KMS-11 (cell line): ENCODE results near the gene TMEM208.

ENCODE experiments used
- H2AFZ ChIP-seq: fragments of 200-600 bp; sonication (generic); 2 replicates; pipeline ENCODE4 v1.6.1; 2016; ENCODE audit warnings: antibody characterized with exemption, mixed run types, low read depth
- H3K27ac ChIP-seq: fragments of 200-600 bp; sonication (generic); 2 replicates; pipeline ENCODE4 v1.6.1; 2016; ENCODE audit warnings: mild to moderate bottlenecking, mixed run types
- H3K27me3 ChIP-seq: fragments of 200-600 bp; sonication (generic); 2 replicates; pipeline ENCODE4 v1.6.1; 2017; ENCODE audit warnings: mild to moderate bottlenecking, low read depth, mixed run types, moderate library complexity; ENCODE audit not compliant: insufficient read depth
- H3K36me3 ChIP-seq: fragments of 200-600 bp; sonication (generic); 2 replicates; pipeline ENCODE4 v1.6.1; 2017; ENCODE audit warnings: mild to moderate bottlenecking, mixed run types; ENCODE audit not compliant: insufficient read depth
- H3K4me1 ChIP-seq: fragments of 200-600 bp; sonication (generic); 2 replicates; pipeline ENCODE4 v1.6.1; 2016; ENCODE audit warnings: mild to moderate bottlenecking, low read depth, mixed run types; ENCODE audit not compliant: poor library complexity, severe bottlenecking
- H3K4me2 ChIP-seq: fragments of 200-600 bp; sonication (generic); 2 replicates; pipeline ENCODE4 v1.7.0; 2016; ENCODE audit warnings: mild to moderate bottlenecking, mixed run types
- H3K4me3 ChIP-seq: fragments of 200-600 bp; sonication (generic); IDR thresholded peaks from 2 replicates; pipeline ENCODE4 v1.6.1; 2017; ENCODE audit warnings: low read depth, low read length, mixed read lengths; ENCODE audit not compliant: insufficient read depth
- H3K79me2 ChIP-seq: fragments of 200-600 bp; sonication (generic); 2 replicates; pipeline ENCODE4 v1.6.1; 2016; ENCODE audit warnings: low read depth, mixed run types; ENCODE audit not compliant: insufficient read depth
- H3K9ac ChIP-seq: fragments of 200-600 bp; sonication (generic); 2 replicates; pipeline ENCODE4 v1.6.1; 2016; ENCODE audit warnings: mild to moderate bottlenecking, mixed run types
- H4K20me1 ChIP-seq: fragments of 200-600 bp; sonication (generic); 2 replicates; pipeline ENCODE4 v1.6.1; 2016; ENCODE audit warnings: mild to moderate bottlenecking, mixed run types; ENCODE audit not compliant: insufficient read depth
- CTCF ChIP-seq: fragments of 200-600 bp; sonication (generic); conservative IDR thresholded peaks from 2 replicates; pipeline ENCODE4 v1.6.1; 2017; ENCODE audit warnings: low read depth, mild to moderate bottlenecking, antibody characterized with exemption, low read length, moderate library complexity, mixed read lengths

The TMEM208 gene

GRCh38 chr16:67269766-67270165 lies 42.8 kb downstream of the TMEM208 start:
- Histone ChIP-seq H3K4me3 (no peak overlapping the region), H3K79me2 (no peaks in the 10 kb centered on the region), H3K27ac (no peak overlapping the region), H3K4me2 (no peak overlapping the region), H3K4me1 (no peaks in the 10 kb centered on the region), H3K27me3 (no peaks in the 10 kb centered on the region), H4K20me1 (no peaks in the 10 kb centered on the region), H3K36me3 (no peaks in the 10 kb centered on the region), H3K9ac (no peak overlapping the region), H2AFZ (no peak overlapping the region)
- TF ChIP-seq CTCF: no peak

GRCh38 chr16:67270931-67271338 lies 44.0 kb downstream of the TMEM208 start:
- H3K36me3 ChIP-seq: no peaks in the 10 kb centered on the region

GRCh38 chr16:67271446-67271845 lies 44.5 kb downstream of the TMEM208 start:
- Histone ChIP-seq H3K9ac (no peak overlapping the region), H3K27ac (no peak overlapping the region), H4K20me1 (no peaks in the 10 kb centered on the region)

More at GRCh38 chr16:67270931-67271338, 44.0 kb downstream of the TMEM208 start:
- Histone ChIP-seq H3K79me2 (0 out of 2 replicates have a peak, but pooled peaks cover 2% of the 10 kb centered on the region), H4K20me1 (no peaks in the 10 kb centered on the region), H3K9ac (no peak overlapping the region), H2AFZ (no peak overlapping the region), H3K27ac (no peak overlapping the region), H3K27me3 (no peaks in the 10 kb centered on the region), H3K4me3 (no peak overlapping the region), H3K4me1 (peaks cover 10% of the 10 kb centered on the region), H3K4me2 (no peak overlapping the region)
- no peak for TF ChIP-seq CTCF

GRCh38 chr16:67275321-67275720 lies 48.4 kb downstream of the TMEM208 start:
- no peaks in the 10 kb centered on the region for H4K20me1 ChIP-seq
- no peak for TF ChIP-seq CTCF

More at GRCh38 chr16:67271446-67271845, 44.5 kb downstream of the TMEM208 start:
- Histone ChIP-seq H3K36me3 (no peaks in the 10 kb centered on the region), H3K27me3 (no peaks in the 10 kb centered on the region), H2AFZ (no peak overlapping the region), H3K4me1 (peaks cover 15% of the 10 kb centered on the region), H3K79me2 (0 out of 2 replicates have a peak, but pooled peaks cover 5% of the 10 kb centered on the region), H3K4me3 (no peak overlapping the region), H3K4me2 (no peak overlapping the region)
- no peak for TF ChIP-seq CTCF

More at GRCh38 chr16:67275321-67275720, 48.4 kb downstream of the TMEM208 start:
- no peak overlapping the region for H2AFZ ChIP-seq
- peaks cover 21% of the 10 kb centered on the region for H3K79me2 ChIP-seq
- no peaks in the 10 kb centered on the region for H3K27me3 ChIP-seq
- H3K27ac ChIP-seq: no peak overlapping the region
- no peak overlapping the region for H3K4me3 ChIP-seq
- H3K4me2 ChIP-seq: no peak overlapping the region
- no peaks in the 10 kb centered on the region for H3K36me3 ChIP-seq
- H3K4me1 ChIP-seq: peaks cover 33% of the 10 kb centered on the region
- no peak overlapping the region for H3K9ac ChIP-seq
